Gastroesophageal sphincter (tissue), 2 donors: ENCODE results near the gene TEX38.

ENCODE experiments used
- EP300 ChIP-seq: sonication (generic); formaldehyde crosslinking; IDR thresholded peaks from one replicate; pipeline ENCODE4 v1.6.1; 2017; ENCODE audit warnings: antibody characterized with exemption, mild to moderate bottlenecking
- POLR2A ChIP-seq, 2 donors: fragments of 450-650 bp; IDR thresholded peaks; one replicate each; pipeline ENCODE4 v1.6.1; 2017; ENCODE audit warnings: antibody characterized with exemption in 2 of 2, mild to moderate bottlenecking in 2 of 2, moderate library complexity in 1 of 2

DNA sequence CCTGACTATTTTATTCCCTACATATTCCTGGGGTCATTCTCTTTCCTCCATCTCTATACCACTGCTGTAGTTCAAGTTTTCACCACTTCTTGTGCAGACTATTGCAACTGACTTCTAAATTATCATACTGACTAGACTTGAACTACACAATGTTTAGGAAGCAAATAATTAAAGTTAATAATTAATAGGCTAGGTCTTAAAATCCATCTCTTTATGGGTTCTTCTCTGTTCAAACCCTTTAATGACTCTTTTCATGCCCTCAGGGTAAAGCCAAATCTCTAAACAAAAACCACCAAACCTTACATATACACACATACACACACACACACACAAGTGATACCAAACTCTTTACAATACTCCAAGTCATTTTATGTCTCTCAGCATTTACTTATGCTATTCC, 32.7 kb upstream of the TEX38 start:
- TF ChIP-seq POLR2A (IDR thresholded peaks at IDR 0.05) (no peak), EP300 (no peak)
